HG03066 (cell line): ENCODE data around the gene TLX2.

Source experiments
- ATAC-seq: cut with Tn5 transposase; IDR thresholded peaks from one replicate; pipeline ENCODE4 v1.9.1; 2021; ENCODE audit warnings: low read depth; ENCODE audit not compliant: unreplicated experiment

Gene TLX2

DNA sequence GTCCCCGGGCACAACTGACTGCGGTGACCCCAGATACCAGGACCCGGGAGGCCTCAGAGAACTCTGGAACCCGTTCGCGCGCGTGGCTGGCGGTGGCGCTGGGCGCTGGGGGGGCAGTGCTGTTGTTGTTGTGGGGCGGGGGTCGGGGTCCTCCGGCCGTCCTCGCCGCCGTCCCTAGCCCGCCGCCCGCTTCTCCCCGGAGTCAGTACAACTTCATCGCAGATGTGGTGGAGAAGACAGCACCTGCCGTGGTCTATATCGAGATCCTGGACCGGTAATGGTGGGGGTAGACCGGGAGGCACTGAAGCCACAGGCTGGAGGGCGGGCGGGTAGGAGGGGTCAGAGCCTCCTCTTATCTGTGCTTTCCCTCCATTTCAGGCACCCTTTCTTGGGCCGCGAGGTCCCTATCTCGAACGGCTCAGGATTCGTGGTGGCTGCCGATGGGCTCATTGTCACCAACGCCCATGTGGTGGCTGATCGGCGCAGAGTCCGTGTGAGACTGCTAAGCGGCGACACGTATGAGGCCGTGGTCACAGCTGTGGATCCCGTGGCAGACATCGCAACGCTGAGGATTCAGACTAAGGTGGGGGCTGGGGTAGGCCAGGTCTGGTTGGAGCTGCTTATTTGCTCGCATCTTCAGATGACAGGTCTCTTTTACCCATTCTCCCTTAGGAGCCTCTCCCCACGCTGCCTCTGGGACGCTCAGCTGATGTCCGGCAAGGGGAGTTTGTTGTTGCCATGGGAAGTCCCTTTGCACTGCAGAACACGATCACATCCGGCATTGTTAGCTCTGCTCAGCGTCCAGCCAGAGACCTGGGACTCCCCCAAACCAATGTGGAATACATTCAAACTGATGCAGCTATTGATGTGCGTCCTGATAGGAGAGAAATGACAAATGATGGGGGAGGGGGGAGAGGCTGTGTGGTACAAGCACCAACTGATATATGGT lies 16.3 kb downstream of the TLX2 start:
- peak; percentile 23 for ATAC-seq

- ATAC-seq, result no peak
These were observed 17.4 kb downstream of the TLX2 start for GRCh38 chr2:74531666-74532065.

DNA sequence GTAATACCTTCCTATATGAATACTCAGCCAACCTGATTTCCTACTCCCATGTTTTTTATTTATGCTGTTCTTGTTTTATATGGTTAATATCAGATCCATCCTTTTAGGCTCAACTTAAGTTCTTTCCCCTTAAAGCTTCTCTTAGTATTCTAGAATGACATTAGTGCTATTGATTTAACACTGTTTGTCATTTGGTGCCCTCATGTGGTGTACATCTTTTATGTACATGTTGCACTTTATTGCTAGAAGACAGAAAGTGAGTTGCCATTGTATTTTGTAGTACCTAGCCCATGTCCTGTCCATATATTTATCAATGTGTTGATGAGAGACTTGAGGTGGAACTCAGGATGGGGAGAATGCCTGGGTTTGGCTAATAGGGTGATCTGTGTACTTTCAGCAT lies 18.0 kb downstream of the TLX2 start:
- no peak for ATAC-seq

- ATAC-seq, result no peak
These were observed 19.2 kb downstream of the TLX2 start for GRCh38 chr2:74533464-74533863.

DNA sequence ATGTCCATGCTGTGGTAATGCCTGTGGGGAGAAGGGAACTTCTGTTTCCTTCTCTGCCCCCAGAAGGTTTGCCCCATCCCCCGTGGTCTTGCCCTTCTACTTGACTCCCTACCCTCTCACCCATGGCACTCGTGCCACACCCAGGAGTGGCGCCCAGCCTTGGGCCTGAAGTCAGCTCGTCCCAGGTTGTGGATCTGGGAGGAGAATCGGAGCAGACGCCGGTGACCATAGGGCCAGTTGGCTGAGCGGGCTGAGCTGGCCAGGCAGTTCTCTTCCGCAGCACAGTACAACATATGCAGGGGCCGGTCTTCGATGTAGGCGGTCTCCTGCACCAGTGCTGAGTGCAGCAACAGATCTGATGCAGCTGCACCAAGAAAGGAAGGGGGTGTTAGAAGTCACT lies 20.2 kb downstream of the TLX2 start:
- ATAC-seq, result no peak

DNA sequence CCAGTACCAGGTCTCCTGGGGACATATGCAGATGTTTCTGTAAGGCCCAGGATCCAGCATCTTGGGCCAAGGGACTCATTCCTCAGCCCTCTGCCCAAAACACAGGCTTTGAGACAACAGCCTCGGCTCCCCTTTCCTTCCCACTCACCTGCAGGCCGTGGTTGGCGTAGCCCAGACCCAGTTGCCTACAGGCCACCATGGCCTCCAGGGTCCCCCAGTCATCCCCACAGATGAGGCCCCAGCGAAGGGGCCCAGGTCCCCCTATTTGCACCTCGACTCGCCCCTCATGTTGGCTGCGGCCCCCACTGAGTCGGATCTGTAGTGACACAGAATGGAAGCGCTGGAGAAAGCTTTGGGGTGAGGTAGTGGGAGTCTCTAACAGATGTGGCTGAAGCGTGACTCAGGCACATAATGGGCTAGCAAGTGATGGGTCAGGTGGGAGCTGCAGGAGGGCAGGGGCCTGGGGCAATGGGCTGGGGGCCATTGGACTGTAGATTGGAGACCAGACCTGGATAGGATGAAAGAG lies 21.3 kb downstream of the TLX2 start:
- no peak for ATAC-seq

- ATAC-seq, result no peak
These were observed 22.1 kb downstream of the TLX2 start for GRCh38 chr2:74536166-74536950.

DNA sequence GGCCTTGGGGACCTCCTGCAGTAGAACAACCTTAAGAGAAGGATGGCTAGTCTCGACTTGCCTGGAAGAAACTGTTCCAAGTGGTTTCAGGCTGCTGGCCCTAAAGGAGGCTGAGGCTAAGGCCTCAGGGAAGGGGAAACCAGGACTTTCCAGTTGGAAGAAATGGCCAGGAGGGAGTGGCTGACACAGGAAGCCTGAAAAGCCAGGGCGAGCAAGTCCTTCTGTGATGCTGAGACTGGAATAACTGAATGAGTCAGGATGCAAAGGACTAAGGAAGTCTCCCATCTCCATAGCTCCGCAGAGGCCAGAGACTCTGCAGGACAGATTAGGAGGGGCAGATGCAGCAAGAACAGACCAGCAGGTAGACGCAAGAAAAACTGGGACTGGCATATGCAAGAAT lies 22.9 kb downstream of the TLX2 start:
- ATAC-seq, result no peak

- ATAC-seq, result no peak
These were observed 24.7 kb downstream of the TLX2 start for GRCh38 chr2:74538881-74539339.

- ATAC-seq, result no peak
These were observed 26.0 kb downstream of the TLX2 start for GRCh38 chr2:74540291-74540690.

- no peak for ATAC-seq
These were observed 28.7 kb downstream of the TLX2 start for GRCh38 chr2:74542978-74543377.

- ATAC-seq, result no peak
These were observed 30.4 kb downstream of the TLX2 start for GRCh38 chr2:74544634-74545033.

GRCh38 chr2:74546004-74546403 lies 31.8 kb downstream of the TLX2 start:
- no peak for ATAC-seq

- ATAC-seq, result no peak
These were observed 34.1 kb downstream of the TLX2 start for GRCh38 chr2:74548285-74548899.

- peak; percentile 53 for ATAC-seq
These were observed 34.9 kb downstream of the TLX2 start for GRCh38 chr2:74548900-74549826.

DNA sequence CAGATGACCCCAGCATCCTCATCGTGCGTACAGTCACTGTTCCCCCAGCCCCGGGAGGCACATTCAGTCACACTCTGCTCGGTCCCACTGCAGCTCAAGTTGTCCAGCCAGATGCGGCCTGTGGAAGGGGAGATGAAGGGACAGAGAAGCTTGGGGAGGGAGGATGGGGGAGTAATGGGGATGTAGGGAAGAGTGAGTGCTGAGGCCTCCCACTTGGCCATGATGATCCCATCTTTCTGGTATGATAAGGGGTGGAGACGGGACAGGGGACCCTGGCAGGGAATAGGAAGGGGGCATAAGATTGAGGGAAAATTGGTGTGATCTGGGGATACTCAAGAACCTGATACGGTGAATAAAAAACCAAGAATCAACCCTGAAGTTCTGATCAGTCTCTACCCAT lies 36.0 kb downstream of the TLX2 start:
- ATAC-seq, result no peak

GRCh38 chr2:74551530-74551929 lies 37.3 kb downstream of the TLX2 start:
- ATAC-seq, result no peak

DNA sequence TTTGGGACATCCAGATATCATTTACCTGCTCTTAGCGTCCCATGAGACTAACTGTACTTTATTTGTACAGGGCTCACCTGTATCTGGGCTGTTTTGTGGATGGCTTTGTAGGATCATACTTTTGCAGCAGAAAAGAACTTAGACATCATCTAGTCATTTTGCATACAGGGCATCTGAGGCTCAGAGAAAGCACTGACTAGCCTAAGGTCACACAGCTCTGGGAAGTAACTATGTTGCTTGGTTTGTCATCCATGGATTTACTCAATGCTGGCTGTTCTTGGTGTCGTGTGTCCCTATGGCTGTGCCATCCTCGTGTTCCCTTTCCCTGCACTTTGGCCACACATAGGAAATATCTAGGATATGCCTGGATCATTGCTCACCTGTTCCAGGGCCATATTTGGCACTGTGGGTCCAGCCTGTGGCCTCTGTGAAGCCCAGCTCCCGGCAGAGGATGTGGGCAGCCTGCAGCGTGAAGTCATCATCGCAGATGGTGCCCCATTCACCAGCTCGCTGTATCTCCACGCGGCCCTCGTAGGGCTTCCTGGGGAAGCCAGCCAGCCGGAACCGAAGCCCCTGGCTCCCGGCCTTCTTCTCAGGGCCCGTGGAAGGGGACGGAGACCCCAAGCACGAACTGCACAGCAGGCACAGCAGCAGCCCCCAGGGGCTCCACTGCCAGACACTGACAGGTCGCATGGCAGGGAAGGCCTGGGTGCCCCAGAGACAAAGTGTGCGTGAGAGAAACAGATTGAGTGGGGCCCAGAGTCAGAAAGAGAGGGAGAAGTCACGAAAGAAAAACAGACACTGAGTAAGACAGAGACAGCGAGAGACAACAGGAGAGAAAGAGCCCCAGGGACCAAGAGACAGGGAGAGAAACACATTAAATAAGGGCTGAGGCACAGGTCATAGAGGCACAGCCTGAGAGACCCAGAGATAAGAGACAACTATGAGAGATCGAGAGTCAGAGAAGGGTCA lies 38.0 kb downstream of the TLX2 start:
- no peak for ATAC-seq
